Gastroesophageal sphincter (tissue), 4 donors: Measurements from ENCODE around the gene PRB4. TPM values are rescaled to one million over a fixed set of nuclear protein-coding genes. Genes with fewer than 3 reads are reported as not detected.
"Not testable (repeated sequence)": the region's sequence is repeated elsewhere in the genome, so short reads cannot be mapped to it uniquely, and the experiment has no call there.

ENCODE experiments used
- ATAC-seq: fragments of 150-250 bp; one replicate; pipeline ENCODE4 v1.9.1; 2016; ENCODE audit warnings: mild to moderate bottlenecking, moderate library complexity
- H3K27ac ChIP-seq, 4 donors: fragments of 200-600 bp; sonication (generic) in 3 of 4; 1 replicate in 3 of 4; 2 replicates in 1 of 4; pipeline ENCODE4 v1.5.1; 2016 to 2019
- H3K27me3 ChIP-seq: fragments of 200-600 bp; sonication (generic); one replicate; pipeline ENCODE4 v1.5.1; 2019
- H3K36me3 ChIP-seq, 2 donors: fragments of 200-600 bp; sonication (generic); one replicate each; pipeline ENCODE4 v1.5.1; 2019; ENCODE audit warnings: control low read depth in 1 of 2
- H3K4me1 ChIP-seq, 3 donors: fragments of 200-600 bp; sonication (generic); 1 replicate in 2 of 3; 2 replicates in 1 of 3; pipeline ENCODE4 v1.5.1; 2016 to 2019; ENCODE audit warnings: control low read depth in 2 of 3
- H3K4me3 ChIP-seq, 2 donors: fragments of 200-600 bp; sonication (generic); one replicate each; pipeline ENCODE4 v1.5.1; 2019; ENCODE audit warnings: mild to moderate bottlenecking in 1 of 2, moderate library complexity in 1 of 2
- H3K9me3 ChIP-seq, 3 donors: fragments of 200-600 bp; sonication (generic); one replicate each; pipeline ENCODE4 v1.5.1; 2017 to 2019; ENCODE audit warnings: control low read depth in 2 of 3
- EP300 ChIP-seq: sonication (generic); formaldehyde crosslinking; IDR thresholded peaks from one replicate; pipeline ENCODE4 v1.6.1; 2017; ENCODE audit warnings: antibody characterized with exemption, mild to moderate bottlenecking
- POLR2A ChIP-seq, 2 donors: fragments of 450-650 bp; IDR thresholded peaks; one replicate each; pipeline ENCODE4 v1.6.1; 2017; ENCODE audit warnings: antibody characterized with exemption in 2 of 2, mild to moderate bottlenecking in 2 of 2, moderate library complexity in 1 of 2
- POLR2AphosphoS5 ChIP-seq: sonication (generic); formaldehyde crosslinking; IDR thresholded peaks from one replicate; pipeline ENCODE4 v1.6.1; 2017; ENCODE audit warnings: antibody characterized with exemption
- WGBS, 2 donors: methylation state at CpG; one replicate each; pipeline ENCODE4 v1.1.5; 2018; ENCODE audit warnings: low coverage in 1 of 2; 5-methylcytosine and 5-hydroxymethylcytosine counted together
- total RNA-seq, 4 donors: library from RNA; depleted of rRNA; stranded (reverse); fragments of >200 nt; gene quantifications; one replicate each; pipeline ENCODE4 v1.1.0, GENCODE V29; 2016
- TF ChIP-seq, protein P1 (sequence below), 4 experiments: fragments of 200-600 bp in 2 of 4; fragments of 450-650 bp in 2 of 4; sonication (generic) in 1 of 4; IDR thresholded peaks; one replicate each; pipeline ENCODE4 v1.5.1; 2017 to 2019; ENCODE audit warnings: antibody characterized with exemption in 4 of 4, mild to moderate bottlenecking in 2 of 4, moderate library complexity in 2 of 4

Gene PRB4
- total RNA-seq = not detected

GRCh38 chr12:11310336-11310735 lies at the start of gene PRB4:
Gene PRB4 (minus strand): TSS chr12:11310436. CDS start chr12:11310398, 38 bp downstream.
- TF ChIP-seq EP300 (no peak), POLR2A (IDR thresholded peaks at IDR 0.05) (no peak)
- TF ChIP-seq, protein P1, sequence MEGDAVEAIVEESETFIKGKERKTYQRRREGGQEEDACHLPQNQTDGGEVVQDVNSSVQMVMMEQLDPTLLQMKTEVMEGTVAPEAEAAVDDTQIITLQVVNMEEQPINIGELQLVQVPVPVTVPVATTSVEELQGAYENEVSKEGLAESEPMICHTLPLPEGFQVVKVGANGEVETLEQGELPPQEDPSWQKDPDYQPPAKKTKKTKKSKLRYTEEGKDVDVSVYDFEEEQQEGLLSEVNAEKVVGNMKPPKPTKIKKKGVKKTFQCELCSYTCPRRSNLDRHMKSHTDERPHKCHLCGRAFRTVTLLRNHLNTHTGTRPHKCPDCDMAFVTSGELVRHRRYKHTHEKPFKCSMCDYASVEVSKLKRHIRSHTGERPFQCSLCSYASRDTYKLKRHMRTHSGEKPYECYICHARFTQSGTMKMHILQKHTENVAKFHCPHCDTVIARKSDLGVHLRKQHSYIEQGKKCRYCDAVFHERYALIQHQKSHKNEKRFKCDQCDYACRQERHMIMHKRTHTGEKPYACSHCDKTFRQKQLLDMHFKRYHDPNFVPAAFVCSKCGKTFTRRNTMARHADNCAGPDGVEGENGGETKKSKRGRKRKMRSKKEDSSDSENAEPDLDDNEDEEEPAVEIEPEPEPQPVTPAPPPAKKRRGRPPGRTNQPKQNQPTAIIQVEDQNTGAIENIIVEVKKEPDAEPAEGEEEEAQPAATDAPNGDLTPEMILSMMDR (IDR thresholded peaks at IDR 0.05) = no peak
- WGBS, 2 donors = 55 to 65% methylated on average over 1 to 2 of the region's 3 CpGs

GRCh38 chr12:11351736-11352135 lies 41.5 kb upstream of the PRB4 start:
- WGBS, 2 donors = 55 to 74% methylated on average over 1 to 2 of the region's 2 CpGs
- not testable (repeated sequence) for H3K27me3 ChIP-seq, H3K36me3 ChIP-seq, H3K27ac ChIP-seq, H3K9me3 ChIP-seq, ATAC-seq, H3K4me3 ChIP-seq, H3K4me1 ChIP-seq

More at GRCh38 chr12:11310336-11310735, at the start of gene PRB4:
- no peak for ATAC-seq
- Histone ChIP-seq H3K27me3 (no peaks in the 10 kb centered on the region), H3K9me3 (peaks cover 0 to 39% (median 0%) of the 10 kb centered on the region in 3 donors), H3K4me3 (no peak within 1 kb of the TSS), H3K27ac (no peak within 1 kb of the TSS), H3K36me3 (no peaks in the 10 kb centered on the region), H3K4me1 (no peaks in the 10 kb centered on the region)

DNA sequence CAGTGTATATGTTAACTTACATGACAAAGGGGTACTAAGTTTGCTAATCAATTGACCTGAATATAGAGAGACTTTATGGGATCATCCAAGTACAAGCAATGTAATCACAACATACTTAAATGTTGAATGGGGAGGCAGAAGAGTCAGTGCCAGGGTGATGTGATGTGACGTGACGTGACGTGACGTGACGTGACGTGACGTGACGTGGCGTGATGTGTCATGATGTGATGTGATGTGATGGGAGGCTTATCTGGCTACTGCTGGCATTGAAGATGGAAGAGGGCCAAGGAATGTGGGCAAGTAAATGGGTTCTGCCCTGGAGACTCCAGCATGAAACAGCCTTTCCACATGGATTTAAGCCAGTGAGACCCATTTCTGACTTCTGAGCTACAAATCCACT lies 38.2 kb upstream of the PRB4 start:
- ATAC-seq = no peak
- TF ChIP-seq EP300 = no peak
- TF ChIP-seq POLR2A (IDR thresholded peaks at IDR 0.05) = no peak
- TF ChIP-seq, protein P1 (IDR thresholded peaks at IDR 0.05) = no peak
- no peak for TF ChIP-seq POLR2AphosphoS5
- no peaks in the 10 kb centered on the region for H3K36me3 ChIP-seq
- H3K9me3 ChIP-seq = no peaks in the 10 kb centered on the region
- no peak overlapping the region for H3K27ac ChIP-seq
- H3K4me1 ChIP-seq = no peaks in the 10 kb centered on the region
- 96 to 100% methylated on average over 2 to 9 of the region's 9 CpGs for WGBS, 2 donors
- H3K27me3 ChIP-seq = no peaks in the 10 kb centered on the region
- no peak overlapping the region for H3K4me3 ChIP-seq

DNA sequence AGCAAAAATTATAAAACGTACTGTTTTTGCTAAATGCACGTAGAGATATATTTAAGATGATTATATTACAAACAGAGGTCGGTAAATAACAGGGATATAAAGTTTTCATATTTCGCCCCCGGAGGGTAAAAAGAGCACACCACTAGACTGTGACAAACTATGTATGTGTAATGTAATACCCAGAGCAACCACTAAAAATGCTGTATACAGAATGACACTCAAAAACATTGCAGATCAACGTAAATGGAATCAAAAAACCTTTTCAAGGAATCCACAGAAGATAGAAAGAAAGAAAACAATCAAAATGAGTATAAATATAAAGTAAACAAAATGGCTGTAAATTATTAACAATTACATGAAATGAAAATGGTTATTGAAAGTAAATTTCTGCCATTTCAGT lies 37.6 kb upstream of the PRB4 start:
- Histone ChIP-seq H3K27me3 (no peaks in the 10 kb centered on the region), H3K9me3 (no peaks in the 10 kb centered on the region), H3K27ac (no peak overlapping the region), H3K4me3 (no peak overlapping the region), H3K4me1 (no peaks in the 10 kb centered on the region), H3K36me3 (no peaks in the 10 kb centered on the region)
- TF ChIP-seq, protein P1 (IDR thresholded peaks at IDR 0.05) = peak in 1 of 4 experiments; percentile 5
- no peak for TF ChIP-seq POLR2AphosphoS5
- WGBS, 2 donors = 74% methylated on average over 6 of the region's 6 CpGs
- ATAC-seq = no peak

DNA sequence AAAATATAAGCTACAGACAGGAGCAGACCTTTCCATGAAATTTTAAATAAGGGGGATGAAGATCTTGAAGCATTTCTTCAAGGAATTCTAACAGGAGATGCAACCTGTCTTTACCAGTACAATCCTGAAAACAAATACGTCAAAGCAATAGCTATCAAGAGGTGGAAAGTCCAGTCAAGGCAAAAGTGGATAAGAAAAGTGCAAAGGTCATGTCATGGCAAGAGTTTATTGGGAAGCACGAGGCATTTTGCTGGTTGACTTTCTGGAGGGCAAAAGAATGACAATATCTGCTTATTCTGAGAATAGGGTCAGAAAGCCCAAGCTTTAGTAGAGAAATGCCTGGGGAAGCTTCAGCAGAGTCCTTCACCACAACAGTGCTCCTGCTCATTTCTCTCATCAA lies 34.3 kb upstream of the PRB4 start:
- no peaks in the 10 kb centered on the region for H3K36me3 ChIP-seq
- peaks cover 0 to 8% (median 0%) of the 10 kb centered on the region in 3 donors for H3K9me3 ChIP-seq
- no peaks in the 10 kb centered on the region for H3K4me1 ChIP-seq
- no peaks in the 10 kb centered on the region for H3K27me3 ChIP-seq
- whole genome bisulfite sequencing, 2 donors = 58 to 64% methylated on average over 2 of the region's 2 CpGs
- H3K27ac ChIP-seq = no peak overlapping the region
- no peak for ATAC-seq
- TF ChIP-seq, protein P1 (IDR thresholded peaks at IDR 0.05) = no peak
- TF ChIP-seq EP300 = no peak
- no peak for TF ChIP-seq POLR2AphosphoS5
- TF ChIP-seq POLR2A (IDR thresholded peaks at IDR 0.05) = no peak
- no peak overlapping the region for H3K4me3 ChIP-seq

DNA sequence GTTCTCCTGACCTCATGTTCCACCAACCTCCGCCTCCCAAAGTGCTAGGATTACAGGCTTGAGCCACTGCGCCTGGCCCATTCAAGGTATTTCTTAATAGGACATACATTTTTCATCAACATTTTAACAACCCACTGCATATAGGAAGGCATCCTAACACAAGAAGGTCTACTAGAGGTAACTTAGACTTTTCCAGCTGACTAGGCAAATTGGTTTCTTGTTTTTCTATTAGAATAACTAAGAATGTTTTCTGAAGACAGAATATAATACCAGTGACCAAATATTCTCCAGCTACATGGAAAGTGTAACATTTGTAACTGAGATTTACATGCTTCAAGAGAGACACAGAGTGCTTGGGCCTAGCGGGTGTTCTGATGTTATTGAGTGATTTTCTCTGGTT lies 14.2 kb upstream of the PRB4 start:
- ATAC-seq = no peak
- TF ChIP-seq EP300 = no peak
- no peak for TF ChIP-seq POLR2AphosphoS5
- TF ChIP-seq, protein P1 (IDR thresholded peaks at IDR 0.05) = no peak
- TF ChIP-seq POLR2A (IDR thresholded peaks at IDR 0.05) = no peak
- 89 to 94% methylated on average over 2 to 3 of the region's 3 CpGs for WGBS, 2 donors
- Histone ChIP-seq H3K27me3 (no peaks in the 10 kb centered on the region), H3K9me3 (peaks cover 0 to 22% (median 0%) of the 10 kb centered on the region in 3 donors), H3K4me1 (no peaks in the 10 kb centered on the region), H3K36me3 (no peaks in the 10 kb centered on the region), H3K4me3 (no peak overlapping the region), H3K27ac (no peak overlapping the region)
